HFF-Myc (cell line): ENCODE results near the gene NLRP14.

Experiments
- DNase-seq: peaks from one replicate; pipeline ENCODE4 v3.0.0-alpha.2; 2011; ENCODE audit warnings: low read depth; ENCODE audit errors: extremely low read depth
- H3K4me3 ChIP-seq: replicated peaks from 2 replicates; pipeline ENCODE4 v1.5.1; 2011; ENCODE audit warnings: low read depth, mild to moderate bottlenecking, control low read depth, low read length
- TF ChIP-seq, protein P1 (sequence below): IDR thresholded peaks from 2 replicates; pipeline ENCODE4 v1.5.1; 2012; ENCODE audit warnings: mild to moderate bottlenecking, low read depth, low read length, control low read depth; ENCODE audit errors: missing control alignments

Gene NLRP14

GRCh38 chr11:6992457-6993417, 27.5 kb upstream of the NLRP14 start:
- TF ChIP-seq, protein P1, sequence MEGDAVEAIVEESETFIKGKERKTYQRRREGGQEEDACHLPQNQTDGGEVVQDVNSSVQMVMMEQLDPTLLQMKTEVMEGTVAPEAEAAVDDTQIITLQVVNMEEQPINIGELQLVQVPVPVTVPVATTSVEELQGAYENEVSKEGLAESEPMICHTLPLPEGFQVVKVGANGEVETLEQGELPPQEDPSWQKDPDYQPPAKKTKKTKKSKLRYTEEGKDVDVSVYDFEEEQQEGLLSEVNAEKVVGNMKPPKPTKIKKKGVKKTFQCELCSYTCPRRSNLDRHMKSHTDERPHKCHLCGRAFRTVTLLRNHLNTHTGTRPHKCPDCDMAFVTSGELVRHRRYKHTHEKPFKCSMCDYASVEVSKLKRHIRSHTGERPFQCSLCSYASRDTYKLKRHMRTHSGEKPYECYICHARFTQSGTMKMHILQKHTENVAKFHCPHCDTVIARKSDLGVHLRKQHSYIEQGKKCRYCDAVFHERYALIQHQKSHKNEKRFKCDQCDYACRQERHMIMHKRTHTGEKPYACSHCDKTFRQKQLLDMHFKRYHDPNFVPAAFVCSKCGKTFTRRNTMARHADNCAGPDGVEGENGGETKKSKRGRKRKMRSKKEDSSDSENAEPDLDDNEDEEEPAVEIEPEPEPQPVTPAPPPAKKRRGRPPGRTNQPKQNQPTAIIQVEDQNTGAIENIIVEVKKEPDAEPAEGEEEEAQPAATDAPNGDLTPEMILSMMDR, result no peak
- H3K4me3 ChIP-seq, result no peak overlapping the region
- DNase-seq, result peak; percentile 94

- H3K4me3 ChIP-seq, result no peak overlapping the region
- DNase-seq, result no peak
- TF ChIP-seq, protein P1, result no peak
Observed at GRCh38 chr11:6995703-6996102, 24.6 kb upstream of the NLRP14 start.

DNA sequence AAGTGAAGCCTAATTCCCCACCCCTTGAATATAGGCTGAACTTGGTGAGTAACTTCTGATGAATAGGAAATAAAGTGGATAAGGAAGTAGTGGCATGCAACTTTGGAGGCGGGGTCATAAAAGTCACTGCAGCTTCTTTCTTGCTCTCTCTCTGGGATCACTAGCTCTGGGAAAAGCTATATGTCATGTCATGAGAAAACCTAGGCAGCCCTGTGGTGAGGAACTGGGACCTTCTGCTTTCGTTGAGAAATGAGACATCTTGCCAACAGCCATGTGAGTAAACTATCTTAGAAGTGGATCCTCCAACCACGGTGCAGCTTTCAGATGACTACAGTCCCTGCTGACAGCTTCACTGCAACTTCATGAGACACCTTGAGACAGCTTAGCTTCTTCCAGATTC, 15.8 kb upstream of the NLRP14 start:
- TF ChIP-seq, protein P1, result no peak
- peak; percentile 72 for DNase-seq
- no peak overlapping the region for H3K4me3 ChIP-seq

DNA sequence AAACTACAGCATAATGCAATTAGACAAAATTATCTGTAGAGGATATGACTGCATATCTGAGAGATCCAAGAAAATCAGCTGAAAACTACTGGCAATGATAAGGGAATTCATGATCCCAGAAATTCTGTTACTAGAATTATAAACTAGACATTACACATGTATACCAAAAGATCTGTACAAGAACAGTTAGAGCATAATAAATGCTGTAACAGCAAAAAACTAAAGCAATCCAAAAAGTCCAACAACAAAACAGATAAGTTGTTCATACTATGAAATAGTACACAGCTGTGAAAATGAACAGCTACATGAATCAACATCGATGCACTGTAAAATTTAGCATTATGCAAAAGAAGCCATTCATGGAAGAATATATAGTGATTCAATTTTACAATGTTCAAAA, 6.2 kb upstream of the NLRP14 start:
- no peak for DNase-seq
- TF ChIP-seq, protein P1, result no peak
- H3K4me3 ChIP-seq, result no peak overlapping the region

DNA sequence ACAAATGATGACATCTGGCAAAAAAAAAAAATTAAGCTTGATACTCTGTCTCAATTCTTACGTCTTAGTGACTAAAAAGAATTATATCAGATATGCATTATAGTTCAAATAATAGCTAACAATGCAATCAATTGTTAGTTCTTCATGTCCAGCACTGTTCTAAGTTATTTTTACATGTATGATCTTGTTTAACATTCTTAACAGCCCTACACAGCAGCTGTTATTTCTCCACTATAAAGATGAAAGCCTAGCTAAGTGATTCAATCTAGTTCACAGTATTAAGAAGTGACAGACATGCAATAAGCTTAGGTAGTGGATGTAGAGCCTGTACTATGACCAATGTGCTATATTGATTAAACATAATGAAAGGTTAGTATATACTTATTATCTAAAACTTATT, 4.3 kb upstream of the NLRP14 start:
- TF ChIP-seq, protein P1, result no peak
- DNase-seq, result no peak
- H3K4me3 ChIP-seq, result no peak overlapping the region

- TF ChIP-seq, protein P1, result no peak
- peak overlapping the region; percentile 86 for H3K4me3 ChIP-seq
- DNase-seq, result no peak
Observed at GRCh38 chr11:7019500-7020182, 638 bp upstream of the NLRP14 start.
